SK-N-MC (cell line): ENCODE measurements around the gene CDKN1A.

Experiments used
- EZH2 ChIP-seq: fragments of 200-600 bp; sonication (generic); IDR thresholded peaks from one replicate; pipeline ENCODE4 v1.6.1; 2017; ENCODE audit warnings: antibody characterized with exemption
- FOXP2 ChIP-seq: optimal IDR thresholded peaks from 2 replicates; pipeline ENCODE3; 2011; ENCODE audit warnings: mild to moderate bottlenecking, moderate library complexity; ENCODE audit not compliant: insufficient read depth; ENCODE audit errors: extremely low read length, control extremely low read depth
- POLR2AphosphoS5 ChIP-seq: IDR thresholded peaks from 2 replicates; pipeline ENCODE4 v1.6.1; 2012; ENCODE audit warnings: mild to moderate bottlenecking, low read depth, low read length, borderline replicate concordance

GRCh38 chr6:36633370-36633769, 45.1 kb upstream of the CDKN1A start:
- no peak for TF ChIP-seq EZH2
- no peak for TF ChIP-seq POLR2AphosphoS5
- no peak for TF ChIP-seq FOXP2
